Breast epithelium (tissue), 3 donors: ENCODE measurements around the gene GPAT2.
"Not testable (repeated sequence)": the region's sequence is repeated elsewhere in the genome, so short reads cannot be mapped to it uniquely, and the experiment has no call there.

Source experiments
- POLR2A ChIP-seq: fragments of 450-650 bp; IDR thresholded peaks from one replicate; pipeline ENCODE4 v1.6.1; 2016; ENCODE audit warnings: antibody characterized with exemption, mild to moderate bottlenecking, moderate library complexity
- TF ChIP-seq, protein P1 (sequence below), 3 donors: fragments of 450-650 bp; IDR thresholded peaks; one replicate each; pipeline ENCODE4 v1.5.1; 2016 to 2017; ENCODE audit warnings: antibody characterized with exemption in 3 of 3, mild to moderate bottlenecking in 3 of 3, moderate library complexity in 3 of 3

DNA sequence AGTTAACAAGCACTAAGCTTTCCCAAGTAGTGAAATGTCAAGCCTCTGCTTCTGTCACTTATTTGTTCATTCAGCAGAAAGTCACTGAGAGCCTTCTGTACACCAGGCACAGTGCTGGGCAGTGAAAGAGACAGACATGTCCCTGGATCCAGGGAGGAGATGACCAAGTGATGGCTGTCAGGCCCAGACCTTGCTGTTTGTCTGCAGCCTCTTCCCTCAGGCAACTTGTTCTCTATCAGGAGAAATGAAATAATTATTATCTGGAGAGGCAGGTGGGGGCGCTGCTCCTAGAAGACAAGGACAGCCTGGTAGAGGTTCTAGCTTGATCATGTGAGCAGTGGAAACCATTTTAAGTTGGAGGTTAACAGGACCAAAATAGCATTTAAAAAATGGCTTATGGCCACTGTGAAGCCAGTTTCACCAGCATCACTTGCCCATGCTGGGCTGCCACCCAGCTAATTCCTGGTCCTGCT is 21.9 kb downstream of the GPAT2 start:
- TF ChIP-seq, protein P1, sequence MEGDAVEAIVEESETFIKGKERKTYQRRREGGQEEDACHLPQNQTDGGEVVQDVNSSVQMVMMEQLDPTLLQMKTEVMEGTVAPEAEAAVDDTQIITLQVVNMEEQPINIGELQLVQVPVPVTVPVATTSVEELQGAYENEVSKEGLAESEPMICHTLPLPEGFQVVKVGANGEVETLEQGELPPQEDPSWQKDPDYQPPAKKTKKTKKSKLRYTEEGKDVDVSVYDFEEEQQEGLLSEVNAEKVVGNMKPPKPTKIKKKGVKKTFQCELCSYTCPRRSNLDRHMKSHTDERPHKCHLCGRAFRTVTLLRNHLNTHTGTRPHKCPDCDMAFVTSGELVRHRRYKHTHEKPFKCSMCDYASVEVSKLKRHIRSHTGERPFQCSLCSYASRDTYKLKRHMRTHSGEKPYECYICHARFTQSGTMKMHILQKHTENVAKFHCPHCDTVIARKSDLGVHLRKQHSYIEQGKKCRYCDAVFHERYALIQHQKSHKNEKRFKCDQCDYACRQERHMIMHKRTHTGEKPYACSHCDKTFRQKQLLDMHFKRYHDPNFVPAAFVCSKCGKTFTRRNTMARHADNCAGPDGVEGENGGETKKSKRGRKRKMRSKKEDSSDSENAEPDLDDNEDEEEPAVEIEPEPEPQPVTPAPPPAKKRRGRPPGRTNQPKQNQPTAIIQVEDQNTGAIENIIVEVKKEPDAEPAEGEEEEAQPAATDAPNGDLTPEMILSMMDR (IDR thresholded peaks at IDR 0.05) = not testable (repeated sequence)
- TF ChIP-seq POLR2A = not testable (repeated sequence)
